ENCODE results near the gene TRMT61A. TPM values are rescaled to one million over a fixed set of nuclear protein-coding genes. Genes with fewer than 3 reads are reported as not detected.

Gene TRMT61A
- total RNA-seq, 1 experiment from 2014 or later = 14.9 TPM

DNA sequence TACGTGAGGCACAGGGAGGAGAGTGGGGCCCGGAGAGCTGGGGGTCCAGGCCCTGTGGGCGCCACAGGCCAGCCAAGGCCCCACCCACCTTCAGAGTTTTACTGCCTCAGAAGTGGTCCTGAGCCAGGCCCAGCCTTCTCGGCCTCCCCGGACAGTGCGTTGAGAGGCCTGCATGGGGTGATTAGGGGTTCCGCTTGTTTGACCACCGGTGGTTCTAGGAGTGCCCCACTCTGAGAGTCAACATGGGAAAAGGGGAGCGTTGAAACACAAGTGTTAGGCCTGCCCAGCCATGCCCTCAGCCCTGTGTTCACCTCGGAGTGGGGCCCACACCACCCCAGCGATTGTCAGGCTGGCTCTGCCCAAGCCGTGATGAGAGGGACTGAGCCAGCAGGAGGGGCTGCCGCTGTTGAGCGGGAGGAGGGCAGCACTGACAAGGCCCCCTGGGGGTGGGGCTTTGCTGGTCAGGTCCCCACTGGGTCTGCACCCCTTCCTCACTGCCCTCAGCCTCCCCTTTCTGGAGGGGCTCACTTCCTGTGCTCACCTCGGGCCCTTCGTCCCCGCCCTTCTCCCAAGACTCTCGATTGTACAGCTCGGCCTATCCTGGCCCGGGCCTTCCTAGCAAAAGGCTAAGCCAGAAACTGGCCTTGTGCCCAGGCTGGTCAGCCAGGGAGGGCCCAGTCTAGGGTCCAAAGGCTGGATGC lies 11.1 kb upstream of the TRMT61A start:
- CTCF ChIA-PET = interaction anchor here (1.6 to 3.4 kb wide), 5 partner anchors 11 to 44 kb away, joined by 4 to 38 read pairs (median 12); partner anchors contain the start of gene TRMT61A
- no peaks in the 10 kb centered on the region for H3K27me3 ChIP-seq (ENCODE audit: insufficient read depth, low read length)
- TF ChIP-seq POLR2AphosphoS5 (IDR thresholded peaks at IDR 0.05; ENCODE audit: low read depth, low read length) (no peak), CEBPB (IDR thresholded peaks at IDR 0.05; ENCODE audit: low read depth) (no peak), CTCF (IDR thresholded peaks at IDR 0.05 in 2 of 3, conservative IDR thresholded peaks at IDR 0.05 in 1 of 3; ENCODE audit: borderline replicate concordance in 1 of 3, insufficient read depth in 1 of 3, low read depth in 2 of 3, low read length in 2 of 3) (0 out of 6 replicates have a peak, but pooled peaks of 1 of the 3 experiments have one; percentile 4)
- RAD21 ChIA-PET (ENCODE audit: low non-redundant PET in 1 of 2, low total read pairs in 2 of 2, uncharacterized antibody in 2 of 2, unreplicated experiment in 2 of 2) = interaction anchor here in 1 of 2 experiments (1.4 kb wide), 1 partner anchor 29 kb away, joined by 6 read pairs; no protein-coding TSS in a partner anchor
- BruUV-seq (replicated peaks) = no TSS peak
- no peak overlapping the region; the same call in 1 of the 2 replicates for H3K27ac ChIP-seq (ENCODE audit: low read depth, low read length)
- intact Hi-C loops (cut with micrococcal nuclease) = loop anchor here (1.0 kb wide), 1 partner anchor 28 kb away; no protein-coding TSS in a partner anchor
- no peaks in the 10 kb centered on the region for H3K9me2 ChIP-seq (ENCODE audit: insufficient read depth)
- no peaks in the 10 kb centered on the region; the same call in 1 of the 2 replicates for H4K20me1 ChIP-seq (ENCODE audit: insufficient read depth)
- H3K9ac ChIP-seq (ENCODE audit: low read length) = no peak overlapping the region
- no peak overlapping the region for H2AFZ ChIP-seq (ENCODE audit: low read depth, low read length, poor library complexity, severe bottlenecking)
- ATAC-seq (no peak), DNase-seq (ENCODE audit: low read depth, low spot score) (no peak)
- no peaks in the 10 kb centered on the region for H3K9me3 ChIP-seq (ENCODE audit: control insufficient read depth in 1 of 2, insufficient read depth in 1 of 2, low read depth in 1 of 2, low read length in 2 of 2)
- H3K4me2 ChIP-seq (ENCODE audit: low read length) = no peak overlapping the region
- H3K4me1 ChIP-seq (ENCODE audit: control insufficient read depth in 1 of 2, insufficient read depth in 2 of 2, low read length in 2 of 2) = peaks cover 9 to 36% of the 10 kb centered on the region in 2 experiments; a peak in 3 of 4 replicates
- H3K36me3 ChIP-seq (ENCODE audit: control insufficient read depth in 1 of 2, insufficient read depth in 2 of 2, low read length in 2 of 2) = peaks cover 0 to 12% of the 10 kb centered on the region in 2 experiments; a peak in 2 of 4 replicates
- POLR2A ChIA-PET = interaction anchor here (1.0 to 1.7 kb wide), 4 partner anchors 9 to 35 kb away, joined by 3 to 11 read pairs (median 4); partner anchors contain the start of gene TRMT61A
- no peak overlapping the region for H3K4me3 ChIP-seq (replicated peaks in 1 of 2; ENCODE audit: low read depth in 1 of 2, low read length in 2 of 2)
- peaks cover 16% of the 10 kb centered on the region; the same call in 1 of the 2 replicates for H3K79me2 ChIP-seq (ENCODE audit: insufficient read depth, low read length)
